ENCODE measurements around the gene CCL4L2.
"Not testable (repeated sequence)": the region's sequence is repeated elsewhere in the genome, so short reads cannot be mapped to it uniquely, and the experiment has no call there.

Gene CCL4L2

DNA sequence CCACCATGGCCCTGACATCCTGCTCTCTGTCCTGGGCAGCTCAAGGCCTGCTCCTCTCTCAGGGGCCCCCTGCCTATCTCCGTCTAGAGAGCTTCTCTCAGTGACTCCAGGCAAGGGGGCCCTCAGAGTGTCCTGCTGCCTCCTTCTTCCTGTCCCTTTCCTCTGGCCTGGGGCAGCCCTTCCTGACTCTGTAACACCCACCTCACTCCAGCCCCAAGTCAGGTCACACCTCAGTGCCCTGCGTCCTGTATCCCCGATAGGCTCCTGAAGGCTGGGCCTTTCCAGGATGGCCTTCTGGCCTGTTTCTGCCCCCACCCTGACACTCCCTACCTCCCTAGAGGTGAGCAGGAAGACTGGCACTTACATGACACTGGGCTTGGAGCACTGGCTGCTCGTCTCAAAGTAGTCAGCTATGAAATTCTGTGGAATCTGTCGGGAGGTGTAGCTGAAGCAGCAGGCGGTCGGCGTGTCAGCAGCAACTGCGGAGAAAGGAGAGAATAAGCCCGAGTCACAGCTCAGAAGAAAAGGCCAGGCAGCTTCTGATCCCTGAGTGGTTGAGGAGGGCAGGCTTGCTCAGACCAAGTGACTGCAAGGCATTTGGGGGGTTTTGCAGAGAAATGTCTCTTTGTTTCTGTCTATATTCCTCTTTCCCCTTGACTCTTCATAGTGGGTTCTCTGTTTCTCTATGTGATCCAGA is 15.3 kb upstream of the CCL4L2 start:
- DNase-seq, result no peak
- Histone ChIP-seq H3K9me3 (no peaks in the 10 kb centered on the region), H3K27me3 (peaks cover 39% of the 10 kb centered on the region), H3K36me3 (no peaks in the 10 kb centered on the region), H3K4me1 (no peaks in the 10 kb centered on the region), H3K4me3 (ENCODE audit: low read depth, low read length) (no peak overlapping the region)
- TF ChIP-seq, protein P1, sequence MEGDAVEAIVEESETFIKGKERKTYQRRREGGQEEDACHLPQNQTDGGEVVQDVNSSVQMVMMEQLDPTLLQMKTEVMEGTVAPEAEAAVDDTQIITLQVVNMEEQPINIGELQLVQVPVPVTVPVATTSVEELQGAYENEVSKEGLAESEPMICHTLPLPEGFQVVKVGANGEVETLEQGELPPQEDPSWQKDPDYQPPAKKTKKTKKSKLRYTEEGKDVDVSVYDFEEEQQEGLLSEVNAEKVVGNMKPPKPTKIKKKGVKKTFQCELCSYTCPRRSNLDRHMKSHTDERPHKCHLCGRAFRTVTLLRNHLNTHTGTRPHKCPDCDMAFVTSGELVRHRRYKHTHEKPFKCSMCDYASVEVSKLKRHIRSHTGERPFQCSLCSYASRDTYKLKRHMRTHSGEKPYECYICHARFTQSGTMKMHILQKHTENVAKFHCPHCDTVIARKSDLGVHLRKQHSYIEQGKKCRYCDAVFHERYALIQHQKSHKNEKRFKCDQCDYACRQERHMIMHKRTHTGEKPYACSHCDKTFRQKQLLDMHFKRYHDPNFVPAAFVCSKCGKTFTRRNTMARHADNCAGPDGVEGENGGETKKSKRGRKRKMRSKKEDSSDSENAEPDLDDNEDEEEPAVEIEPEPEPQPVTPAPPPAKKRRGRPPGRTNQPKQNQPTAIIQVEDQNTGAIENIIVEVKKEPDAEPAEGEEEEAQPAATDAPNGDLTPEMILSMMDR (IDR thresholded peaks at IDR 0.05; ENCODE audit: low read depth, low read length), result no peak

DNA sequence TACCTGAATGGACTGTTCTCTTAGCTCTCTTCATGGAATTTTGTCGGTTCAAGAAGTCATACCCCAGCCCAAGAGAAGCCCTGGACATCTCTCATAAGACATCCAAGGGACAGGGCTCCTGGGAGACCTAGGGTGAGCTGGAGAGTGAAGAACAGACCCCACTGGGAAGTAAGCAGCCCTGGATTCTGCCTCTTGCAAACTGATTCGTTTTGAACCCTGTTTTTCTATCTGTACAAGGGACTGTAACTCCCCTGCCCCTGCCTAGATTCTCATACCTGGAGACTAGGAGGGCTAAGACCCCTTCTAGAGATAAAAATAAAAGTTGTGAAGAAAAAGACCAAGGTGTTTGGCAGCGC is 14.8 kb upstream of the CCL4L2 start:
- TF ChIP-seq, protein P1 (IDR thresholded peaks at IDR 0.05; ENCODE audit: low read depth, low read length), result no peak
- no peaks in the 10 kb centered on the region for H3K4me1 ChIP-seq
- H3K36me3 ChIP-seq, result no peaks in the 10 kb centered on the region
- H3K9me3 ChIP-seq, result no peaks in the 10 kb centered on the region
- H3K4me3 ChIP-seq (ENCODE audit: low read depth, low read length), result no peak overlapping the region
- DNase-seq, result no peak
- H3K27me3 ChIP-seq, result peaks cover 38% of the 10 kb centered on the region

DNA sequence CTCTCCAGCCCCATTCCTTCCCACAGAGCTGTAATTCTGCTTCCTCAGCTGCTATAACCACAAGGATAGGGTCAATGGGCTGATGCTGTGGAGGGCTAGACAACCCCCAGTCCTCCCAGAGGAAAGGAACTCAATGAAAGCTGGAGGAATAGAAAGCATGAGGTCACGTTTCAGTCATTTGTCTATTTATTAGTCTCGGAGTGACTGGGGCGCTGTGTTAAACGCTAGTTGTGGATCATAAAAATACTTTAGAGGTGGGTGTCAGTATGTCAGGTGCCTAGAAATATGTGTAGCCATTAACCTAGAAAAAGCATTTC is 13.5 kb upstream of the CCL4L2 start:
- no peaks in the 10 kb centered on the region for H3K9me3 ChIP-seq
- H3K4me3 ChIP-seq (ENCODE audit: low read depth, low read length), result no peak overlapping the region
- TF ChIP-seq, protein P1 (IDR thresholded peaks at IDR 0.05; ENCODE audit: low read depth, low read length), result no peak
- H3K27me3 ChIP-seq, result peaks cover 36% of the 10 kb centered on the region
- DNase-seq, result no peak
- H3K36me3 ChIP-seq, result no peaks in the 10 kb centered on the region
- no peaks in the 10 kb centered on the region for H3K4me1 ChIP-seq

DNA sequence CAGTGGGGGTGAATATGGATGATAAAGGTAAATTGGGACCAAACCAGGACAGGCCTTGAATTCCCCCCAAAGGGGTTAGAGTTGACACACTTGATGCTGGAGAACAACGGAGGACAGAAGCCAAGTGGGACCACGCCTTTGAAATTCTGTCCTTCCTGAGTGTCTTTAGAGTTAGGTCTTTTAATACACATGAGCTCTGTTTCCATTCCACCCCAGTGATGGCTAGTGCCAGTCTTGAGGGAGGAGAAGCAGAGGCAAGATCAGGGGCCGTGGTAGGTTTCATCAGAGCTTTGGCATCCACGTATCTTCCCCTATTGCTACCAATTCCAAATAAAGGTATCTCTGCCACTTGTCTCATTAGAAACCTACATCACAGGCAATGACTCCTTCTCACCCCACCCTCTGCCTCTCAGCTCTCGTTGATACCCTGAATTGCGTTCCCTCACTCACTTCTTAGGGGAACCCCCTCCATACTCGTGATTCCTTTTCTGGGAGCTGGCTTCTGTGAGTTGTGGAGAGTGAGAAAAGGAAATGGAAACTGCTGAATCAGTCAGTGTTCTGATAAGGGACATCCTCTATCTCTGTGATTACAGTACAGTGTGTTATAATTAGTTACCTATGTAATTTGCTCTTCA is 11.9 kb upstream of the CCL4L2 start:
- Histone ChIP-seq H3K27me3 (peaks cover 43% of the 10 kb centered on the region), H3K36me3 (no peaks in the 10 kb centered on the region), H3K9me3 (no peaks in the 10 kb centered on the region), H3K4me3 (ENCODE audit: low read depth, low read length) (no peak overlapping the region), H3K4me1 (no peaks in the 10 kb centered on the region)
- TF ChIP-seq, protein P1 (IDR thresholded peaks at IDR 0.05; ENCODE audit: low read depth, low read length), result no peak
- DNase-seq, result no peak

DNA sequence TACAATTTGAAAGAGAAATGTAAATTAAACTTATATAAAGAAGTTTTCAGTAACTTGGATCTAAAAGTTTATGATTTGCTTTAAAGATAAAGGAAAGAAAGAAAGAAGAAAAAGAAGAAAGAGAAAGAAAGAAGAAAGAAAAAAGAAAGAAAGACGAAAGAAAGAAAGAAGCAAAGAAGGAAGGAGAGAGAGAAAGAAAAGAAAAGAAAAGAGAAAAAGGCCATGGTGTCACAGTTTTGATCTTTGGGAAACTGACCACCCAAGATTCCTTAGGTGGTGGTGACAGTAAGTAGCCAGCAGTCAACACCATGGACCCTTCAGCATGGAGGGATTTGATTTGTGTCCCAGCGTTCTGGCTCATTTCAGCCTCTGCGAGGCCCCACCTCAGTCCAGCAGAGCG is 9.8 kb upstream of the CCL4L2 start:
- not testable (repeated sequence) for H3K9me3 ChIP-seq; H3K4me1 ChIP-seq; H3K36me3 ChIP-seq; DNase-seq; H3K4me3 ChIP-seq (ENCODE audit: low read depth, low read length)
- peaks cover 40% of the 10 kb centered on the region for H3K27me3 ChIP-seq

DNA sequence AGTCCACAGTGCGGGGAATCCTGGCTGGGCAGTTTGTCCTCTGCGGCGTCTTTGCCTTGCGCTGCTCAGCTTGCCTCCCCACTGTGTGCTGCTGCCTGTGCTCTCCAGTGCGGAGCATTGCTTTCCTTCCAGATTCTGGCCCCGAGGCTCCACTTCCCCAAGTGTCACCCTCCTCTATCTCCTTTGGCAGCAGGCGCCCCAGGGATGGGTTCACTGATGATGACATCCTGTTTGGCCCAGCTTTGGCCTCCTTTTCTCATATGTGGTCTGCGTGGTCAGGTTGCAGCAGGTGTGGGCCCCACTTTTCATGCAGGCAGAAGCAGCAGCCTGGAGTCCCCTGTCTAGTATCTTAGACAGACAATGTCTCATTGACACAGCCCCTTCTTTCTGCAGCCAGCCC is 9.4 kb upstream of the CCL4L2 start:
- H3K27me3 ChIP-seq, result peaks cover 38% of the 10 kb centered on the region
- not testable (repeated sequence) for DNase-seq; H3K36me3 ChIP-seq; H3K9me3 ChIP-seq; H3K4me1 ChIP-seq; H3K4me3 ChIP-seq (ENCODE audit: low read depth, low read length)

DNA sequence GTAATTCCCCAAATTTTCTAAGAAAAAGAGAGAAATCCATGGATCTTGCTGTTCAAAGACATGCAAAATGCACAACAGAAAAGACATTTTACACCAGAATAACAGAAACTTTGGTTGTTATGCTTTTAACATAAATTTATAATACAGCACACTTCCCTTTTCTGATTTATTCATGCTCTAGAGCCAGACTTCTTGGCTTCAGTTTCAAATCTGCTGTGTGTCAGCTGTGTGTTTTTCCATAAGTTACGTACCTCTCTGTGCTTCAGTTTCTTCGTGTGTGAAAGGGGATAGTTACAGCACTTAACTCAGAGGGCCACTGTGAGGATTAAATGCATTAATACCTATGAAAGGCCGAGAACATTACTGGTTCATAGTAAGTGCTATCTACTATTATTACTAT is 7.5 kb upstream of the CCL4L2 start:
- TF ChIP-seq, protein P1 (IDR thresholded peaks at IDR 0.05; ENCODE audit: low read depth, low read length), result no peak
- peaks cover 31% of the 10 kb centered on the region for H3K27me3 ChIP-seq
- no peaks in the 10 kb centered on the region for H3K4me1 ChIP-seq
- no peak overlapping the region for H3K4me3 ChIP-seq (ENCODE audit: low read depth, low read length)
- no peaks in the 10 kb centered on the region for H3K9me3 ChIP-seq
- DNase-seq, result no peak
- H3K36me3 ChIP-seq, result no peaks in the 10 kb centered on the region
